ENCODE results near the gene RFTN1. TPM values are rescaled to one million over a fixed set of nuclear protein-coding genes. Genes with fewer than 3 reads are reported as not detected.
A peak's percentile ranks its signal among the peaks of the same experiment; 100 is the strongest.
"Not testable (repeated sequence)": the region's sequence is repeated elsewhere in the genome, so short reads cannot be mapped to it uniquely, and the experiment has no call there.

Gene RFTN1
- total and polyA plus RNA-seq, 4 donors = 33.8 to 82.5 (median 53.4) TPM

DNA sequence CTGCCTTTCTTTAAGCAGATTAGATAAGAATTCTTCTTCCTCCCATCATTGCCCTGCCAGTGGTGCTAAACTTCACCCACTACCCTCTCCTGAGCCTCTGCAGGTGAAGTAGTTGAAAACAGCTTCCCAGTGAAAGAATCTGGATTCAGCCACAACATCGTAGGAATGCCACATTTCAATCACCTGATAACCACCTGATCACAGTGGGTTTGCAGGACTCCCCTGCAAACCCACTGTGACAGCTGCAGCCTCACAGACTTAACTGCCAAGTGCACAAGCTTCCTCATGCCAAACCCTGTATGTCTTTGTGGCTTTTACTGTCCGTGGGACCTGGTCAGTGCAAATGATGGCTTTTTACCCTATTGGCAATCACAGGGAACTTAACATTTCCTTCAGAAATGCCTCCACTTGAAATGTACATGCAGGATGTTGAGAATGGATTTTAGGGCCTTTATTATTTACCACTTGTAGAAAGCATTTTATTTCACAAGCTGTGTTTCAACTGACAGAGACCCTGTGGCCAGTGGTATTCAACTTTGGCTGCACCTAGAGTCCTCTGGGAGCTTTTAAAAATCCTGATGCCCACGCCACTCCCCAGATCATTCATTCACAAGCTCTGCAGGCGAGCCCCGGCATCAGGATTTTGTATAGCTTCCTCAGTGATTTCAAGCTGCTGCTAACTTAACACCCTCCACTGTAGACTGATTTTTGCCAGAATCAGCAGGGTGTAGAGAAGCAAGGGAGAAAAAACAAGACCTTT lies 199.4 kb downstream of the RFTN1 start:
- peaks cover 10 to 28% (median 22%) of the 10 kb centered on the region in 4 donors for H3K36me3 ChIP-seq (ENCODE audit: control insufficient read depth in 4 of 4, insufficient read depth in 4 of 4, low read length in 4 of 4)
- ATAC-seq (ENCODE audit: insufficient read depth, low FRiP score) = no peak
- H3K9ac ChIP-seq (ENCODE audit: insufficient read depth in 1 of 2, low read length in 2 of 2) = no peak overlapping the region
- TF ChIP-seq, protein P1, sequence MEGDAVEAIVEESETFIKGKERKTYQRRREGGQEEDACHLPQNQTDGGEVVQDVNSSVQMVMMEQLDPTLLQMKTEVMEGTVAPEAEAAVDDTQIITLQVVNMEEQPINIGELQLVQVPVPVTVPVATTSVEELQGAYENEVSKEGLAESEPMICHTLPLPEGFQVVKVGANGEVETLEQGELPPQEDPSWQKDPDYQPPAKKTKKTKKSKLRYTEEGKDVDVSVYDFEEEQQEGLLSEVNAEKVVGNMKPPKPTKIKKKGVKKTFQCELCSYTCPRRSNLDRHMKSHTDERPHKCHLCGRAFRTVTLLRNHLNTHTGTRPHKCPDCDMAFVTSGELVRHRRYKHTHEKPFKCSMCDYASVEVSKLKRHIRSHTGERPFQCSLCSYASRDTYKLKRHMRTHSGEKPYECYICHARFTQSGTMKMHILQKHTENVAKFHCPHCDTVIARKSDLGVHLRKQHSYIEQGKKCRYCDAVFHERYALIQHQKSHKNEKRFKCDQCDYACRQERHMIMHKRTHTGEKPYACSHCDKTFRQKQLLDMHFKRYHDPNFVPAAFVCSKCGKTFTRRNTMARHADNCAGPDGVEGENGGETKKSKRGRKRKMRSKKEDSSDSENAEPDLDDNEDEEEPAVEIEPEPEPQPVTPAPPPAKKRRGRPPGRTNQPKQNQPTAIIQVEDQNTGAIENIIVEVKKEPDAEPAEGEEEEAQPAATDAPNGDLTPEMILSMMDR (IDR thresholded peaks at IDR 0.05; ENCODE audit: control extremely low read depth, extremely low read depth) = no peak
- 73 to 76% methylated on average over 5 of the region's 5 CpGs for WGBS, 2 donors
- no peaks in the 10 kb centered on the region for H3K27me3 ChIP-seq (ENCODE audit: control insufficient read depth in 3 of 3, insufficient read depth in 3 of 3, low read length in 2 of 3)
- no peak for DNase-seq
- no peaks in the 10 kb centered on the region for H3K9me3 ChIP-seq (ENCODE audit: control insufficient read depth in 4 of 4, insufficient read depth in 3 of 4, low read length in 3 of 4)
- H3K27ac ChIP-seq (ENCODE audit: low read depth in 1 of 2, low read length in 1 of 2) = no peak overlapping the region
- no peak overlapping the region for H3K4me3 ChIP-seq
- H3K4me1 ChIP-seq (ENCODE audit: control insufficient read depth in 5 of 5, insufficient read depth in 5 of 5, low read length in 5 of 5) = peaks cover 0 to 11% (median 3%) of the 10 kb centered on the region in 5 donors

DNA sequence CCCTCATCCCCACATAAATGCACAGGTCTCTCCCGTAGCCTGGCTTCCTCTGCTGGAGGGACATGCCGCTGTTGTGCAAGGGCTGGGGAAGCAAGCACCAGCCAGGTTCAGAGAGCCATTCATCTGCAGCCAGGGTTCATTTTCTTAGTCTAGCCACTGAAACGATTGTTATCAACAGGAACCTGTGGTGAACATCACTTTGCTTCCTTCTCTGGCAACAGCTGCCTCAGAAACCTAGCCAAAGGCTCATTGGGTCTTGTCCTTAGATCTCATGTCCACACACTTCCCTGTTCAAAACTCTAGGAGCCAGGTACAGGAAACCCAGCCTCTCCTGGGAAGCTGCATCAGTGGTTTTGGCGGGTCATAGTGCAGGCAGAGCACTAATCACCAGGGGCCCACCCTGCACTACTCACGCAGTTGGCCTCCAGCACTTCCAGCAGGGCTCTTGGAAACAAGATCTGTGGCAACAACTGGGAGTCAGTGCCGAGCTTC lies 201.5 kb downstream of the RFTN1 start:
- WGBS, 2 donors = 26 to 42% methylated on average over 6 of the region's 6 CpGs
- DNase-seq (no peak), ATAC-seq (ENCODE audit: insufficient read depth, low FRiP score) (peak; percentile 34)
- H3K27me3 ChIP-seq (ENCODE audit: control insufficient read depth in 3 of 3, insufficient read depth in 3 of 3, low read length in 2 of 3) = no peaks in the 10 kb centered on the region
- no peak overlapping the region for H3K9ac ChIP-seq (ENCODE audit: insufficient read depth in 1 of 2, low read length in 2 of 2)
- H3K27ac ChIP-seq (ENCODE audit: low read depth in 1 of 2, low read length in 1 of 2) = no peak overlapping the region
- TF ChIP-seq, protein P1 (IDR thresholded peaks at IDR 0.05; ENCODE audit: control extremely low read depth, extremely low read depth) = no peak
- peaks cover 10 to 27% (median 19%) of the 10 kb centered on the region in 4 donors for H3K36me3 ChIP-seq (ENCODE audit: control insufficient read depth in 4 of 4, insufficient read depth in 4 of 4, low read length in 4 of 4)
- no peak overlapping the region for H3K4me3 ChIP-seq
- no peaks in the 10 kb centered on the region for H3K9me3 ChIP-seq (ENCODE audit: control insufficient read depth in 4 of 4, insufficient read depth in 3 of 4, low read length in 3 of 4)
- H3K4me1 ChIP-seq (ENCODE audit: control insufficient read depth in 5 of 5, insufficient read depth in 5 of 5, low read length in 5 of 5) = peaks cover 0 to 3% (median 0%) of the 10 kb centered on the region in 5 donors

DNA sequence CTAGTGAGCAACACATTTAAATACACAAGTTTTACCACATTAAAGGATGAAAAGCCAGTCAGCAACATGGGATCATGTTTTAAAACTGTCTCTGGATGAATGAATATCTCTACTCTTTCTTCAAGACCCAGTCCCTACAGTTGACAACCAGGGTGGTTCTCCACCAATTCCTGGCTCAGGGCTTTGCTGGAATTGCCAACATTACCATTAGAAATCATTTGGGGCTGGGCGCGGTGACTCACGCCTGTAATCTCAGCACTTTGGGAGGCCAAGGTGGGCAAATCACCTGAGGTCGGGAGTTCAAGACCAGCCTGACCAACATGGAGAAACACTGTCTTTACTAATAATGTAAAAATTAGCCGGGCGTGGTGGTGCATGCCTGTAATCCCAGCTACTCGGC lies 203.0 kb downstream of the RFTN1 start:
- not testable (repeated sequence) for DNase-seq; H3K4me3 ChIP-seq; H3K27ac ChIP-seq (ENCODE audit: low read depth in 1 of 2, low read length in 1 of 2); H3K9me3 ChIP-seq (ENCODE audit: control insufficient read depth in 4 of 4, insufficient read depth in 3 of 4, low read length in 3 of 4); H3K27me3 ChIP-seq (ENCODE audit: control insufficient read depth in 3 of 3, insufficient read depth in 3 of 3, low read length in 2 of 3); H3K9ac ChIP-seq (ENCODE audit: insufficient read depth in 1 of 2, low read length in 2 of 2); ATAC-seq (ENCODE audit: insufficient read depth, low FRiP score); H3K4me1 ChIP-seq (ENCODE audit: control insufficient read depth in 5 of 5, insufficient read depth in 5 of 5, low read length in 5 of 5)
- peaks cover 7 to 19% (median 15%) of the 10 kb centered on the region in 4 donors for H3K36me3 ChIP-seq (ENCODE audit: control insufficient read depth in 4 of 4, insufficient read depth in 4 of 4, low read length in 4 of 4)
- WGBS, 2 donors = 95 to 96% methylated on average over 7 of the region's 7 CpGs

DNA sequence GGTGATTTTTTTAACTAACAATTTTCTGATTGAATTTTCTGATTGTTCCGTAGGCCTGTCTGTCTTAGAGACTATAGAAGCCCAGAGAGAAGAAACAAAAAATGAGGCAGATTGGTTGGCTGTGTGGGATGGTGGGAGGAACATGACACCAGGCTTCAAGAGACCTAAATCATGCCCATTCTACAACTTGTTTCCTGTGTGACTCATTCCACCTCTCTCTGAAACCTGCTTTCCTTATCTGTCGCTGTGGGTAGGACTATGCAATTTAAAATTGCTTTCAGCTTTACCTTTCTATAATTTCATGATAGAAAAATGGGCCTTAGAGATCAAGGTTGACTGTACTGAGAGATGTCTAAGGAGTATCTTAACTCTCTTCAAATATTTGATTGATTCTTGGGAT lies 203.9 kb downstream of the RFTN1 start:
- DNase-seq = no peak
- ATAC-seq (ENCODE audit: insufficient read depth, low FRiP score) = peak; percentile 58

More for the DNA sequence above, 203.9 kb downstream of the RFTN1 start:
- Histone ChIP-seq H3K36me3 (ENCODE audit: control insufficient read depth in 4 of 4, insufficient read depth in 4 of 4, low read length in 4 of 4) (peaks cover 10 to 18% (median 15%) of the 10 kb centered on the region in 4 donors), H3K4me3 (no peak overlapping the region), H3K9me3 (ENCODE audit: control insufficient read depth in 4 of 4, insufficient read depth in 3 of 4, low read length in 3 of 4) (no peaks in the 10 kb centered on the region), H3K9ac (ENCODE audit: insufficient read depth in 1 of 2, low read length in 2 of 2) (no peak overlapping the region), H3K4me1 (ENCODE audit: control insufficient read depth in 5 of 5, insufficient read depth in 5 of 5, low read length in 5 of 5) (peaks cover 0 to 8% (median 0%) of the 10 kb centered on the region in 5 donors), H3K27ac (ENCODE audit: low read depth in 1 of 2, low read length in 1 of 2) (no peak overlapping the region), H3K27me3 (ENCODE audit: control insufficient read depth in 3 of 3, insufficient read depth in 3 of 3, low read length in 2 of 3) (no peaks in the 10 kb centered on the region)
- TF ChIP-seq, protein P1 (IDR thresholded peaks at IDR 0.05; ENCODE audit: control extremely low read depth, extremely low read depth) = no peak
- WGBS, 2 donors = 22 to 24% methylated on average over 2 of the region's 2 CpGs
